Upper lobe of left lung (tissue), 6 donors: ENCODE measurements around the gene OR2K2. TPM values are rescaled to one million over a fixed set of nuclear protein-coding genes. Genes with fewer than 3 reads are reported as not detected.

ENCODE experiments used
- ATAC-seq, 2 donors: fragments of 200-7000 bp; cut with Tn5 transposase; one replicate each; pipeline ENCODE4 v1.9.1; 2022; ENCODE audit warnings: mild to moderate bottlenecking in 2 of 2, moderate library complexity in 2 of 2; ENCODE audit not compliant: low FRiP score in 2 of 2
- DNase-seq, 2 donors: peaks; one replicate each; pipeline ENCODE4 v3.0.0-alpha.2; 2019 to 2020
- H3K27ac ChIP-seq, 4 donors: fragments of 200-600 bp; sonication (generic); one replicate each; pipeline ENCODE4 v1.5.1; 2016 to 2019
- H3K27me3 ChIP-seq, 4 donors: fragments of 200-600 bp; sonication (generic); one replicate each; pipeline ENCODE4 v1.5.1; 2017 to 2019
- H3K36me3 ChIP-seq, 4 donors: fragments of 200-600 bp; sonication (generic); one replicate each; pipeline ENCODE4 v1.5.1; 2016 to 2019
- H3K4me1 ChIP-seq, 4 donors: fragments of 200-600 bp; sonication (generic); one replicate each; pipeline ENCODE4 v1.5.1; 2018 to 2019
- H3K4me3 ChIP-seq, 4 donors: fragments of 200-600 bp; sonication (generic); one replicate each; pipeline ENCODE4 v1.5.1; 2017 to 2019; ENCODE audit warnings: mild to moderate bottlenecking in 2 of 4, moderate library complexity in 1 of 4
- H3K9me3 ChIP-seq, 4 donors: fragments of 200-600 bp; sonication (generic); one replicate each; pipeline ENCODE4 v1.5.1; 2018 to 2019
- EP300 ChIP-seq, 4 donors: sonication (generic); formaldehyde crosslinking; IDR thresholded peaks; one replicate each; pipeline ENCODE4 v1.5.1; 2017; ENCODE audit warnings: antibody characterized with exemption in 4 of 4, control low read depth in 2 of 4
- POLR2A ChIP-seq, 4 donors: fragments of 450-650 bp; IDR thresholded peaks; one replicate each; pipeline ENCODE4 v1.5.1; 2016 to 2017; ENCODE audit warnings: antibody characterized with exemption in 4 of 4, mild to moderate bottlenecking in 2 of 4
- POLR2AphosphoS5 ChIP-seq, 2 donors: sonication (generic); formaldehyde crosslinking; IDR thresholded peaks; one replicate each; pipeline ENCODE4 v1.5.1; 2017; ENCODE audit warnings: antibody characterized with exemption in 2 of 2
- WGBS, 2 donors: methylation state at CpG; one replicate each; pipeline ENCODE4 v1.1.5; 2017 to 2018; 5-methylcytosine and 5-hydroxymethylcytosine counted together
- total RNA-seq, 6 donors: library from RNA; depleted of rRNA in 4 of 6; stranded (reverse); fragments of >200 nt in 4 of 6; gene quantifications; one replicate each; pipeline versions ENCODE4 v1.1.0 to v1.2.1, GENCODE V29; 2016 to 2021
- TF ChIP-seq, protein P1 (sequence below), 6 experiments: fragments of 450-650 bp in 4 of 6; fragments of 200-600 bp in 2 of 6; sonication (generic) in 2 of 6; IDR thresholded peaks; one replicate each; pipeline ENCODE4 v1.5.1; 2016 to 2019; ENCODE audit warnings: antibody characterized with exemption in 6 of 6
- donor health status: DM: no; HTN: no; CAD: no; lungs with moderate emphysema.
- donor health status: DM: no; HTN: yes; CAD: no; lungs with severe emphysema.

Gene OR2K2
- total RNA-seq, 6 donors from 2014 or later = not detected

DNA sequence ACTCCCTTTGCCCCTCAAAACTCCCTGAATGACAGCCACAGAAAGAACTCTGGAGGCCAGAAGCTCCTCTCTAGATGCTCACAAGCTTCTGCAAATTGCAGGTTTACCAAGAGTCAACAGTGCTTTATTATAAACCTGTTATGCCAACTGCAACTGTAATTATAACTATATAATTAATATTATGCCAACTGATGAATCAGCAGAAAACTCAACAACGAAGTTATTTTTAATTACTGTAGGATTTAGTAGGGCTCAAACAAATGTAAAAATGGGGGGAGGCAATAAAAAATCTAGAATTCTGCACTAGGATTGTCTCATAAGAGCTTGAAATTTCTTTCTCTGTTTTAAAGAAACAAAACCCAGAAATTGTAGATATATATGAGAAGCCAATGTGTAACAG, 37.0 kb upstream of the OR2K2 start:
- DNase-seq = no peak
- H3K9me3 ChIP-seq = no peaks in the 10 kb centered on the region
- H3K27me3 ChIP-seq = no peaks in the 10 kb centered on the region
- WGBS, 2 donors = 83 to 90% methylated on average over 1 of the region's 1 CpG
- H3K36me3 ChIP-seq = peaks cover 54 to 94% (median 74%) of the 10 kb centered on the region in 4 donors
- no peak overlapping the region for H3K27ac ChIP-seq
- TF ChIP-seq, protein P1, sequence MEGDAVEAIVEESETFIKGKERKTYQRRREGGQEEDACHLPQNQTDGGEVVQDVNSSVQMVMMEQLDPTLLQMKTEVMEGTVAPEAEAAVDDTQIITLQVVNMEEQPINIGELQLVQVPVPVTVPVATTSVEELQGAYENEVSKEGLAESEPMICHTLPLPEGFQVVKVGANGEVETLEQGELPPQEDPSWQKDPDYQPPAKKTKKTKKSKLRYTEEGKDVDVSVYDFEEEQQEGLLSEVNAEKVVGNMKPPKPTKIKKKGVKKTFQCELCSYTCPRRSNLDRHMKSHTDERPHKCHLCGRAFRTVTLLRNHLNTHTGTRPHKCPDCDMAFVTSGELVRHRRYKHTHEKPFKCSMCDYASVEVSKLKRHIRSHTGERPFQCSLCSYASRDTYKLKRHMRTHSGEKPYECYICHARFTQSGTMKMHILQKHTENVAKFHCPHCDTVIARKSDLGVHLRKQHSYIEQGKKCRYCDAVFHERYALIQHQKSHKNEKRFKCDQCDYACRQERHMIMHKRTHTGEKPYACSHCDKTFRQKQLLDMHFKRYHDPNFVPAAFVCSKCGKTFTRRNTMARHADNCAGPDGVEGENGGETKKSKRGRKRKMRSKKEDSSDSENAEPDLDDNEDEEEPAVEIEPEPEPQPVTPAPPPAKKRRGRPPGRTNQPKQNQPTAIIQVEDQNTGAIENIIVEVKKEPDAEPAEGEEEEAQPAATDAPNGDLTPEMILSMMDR (IDR thresholded peaks at IDR 0.05) = no peak
- TF ChIP-seq POLR2A (IDR thresholded peaks at IDR 0.05) = no peak
- TF ChIP-seq EP300 (IDR thresholded peaks at IDR 0.05) = no peak
- no peak for TF ChIP-seq POLR2AphosphoS5 (IDR thresholded peaks at IDR 0.05)
- H3K4me1 ChIP-seq = no peaks in the 10 kb centered on the region
- no peak for ATAC-seq
- H3K4me3 ChIP-seq = no peak overlapping the region

- H3K4me1 ChIP-seq = no peaks in the 10 kb centered on the region
- ATAC-seq (no peak), DNase-seq (no peak)
- WGBS, 2 donors = 70 to 82% methylated on average over 5 of the region's 5 CpGs
- H3K27ac ChIP-seq = no peak overlapping the region
- TF ChIP-seq EP300 (IDR thresholded peaks at IDR 0.05) = no peak
- no peak for TF ChIP-seq POLR2A (IDR thresholded peaks at IDR 0.05)
- TF ChIP-seq POLR2AphosphoS5 (IDR thresholded peaks at IDR 0.05) = no peak
- TF ChIP-seq, protein P1 (IDR thresholded peaks at IDR 0.05) = no peak
- no peaks in the 10 kb centered on the region for H3K27me3 ChIP-seq
- H3K36me3 ChIP-seq = peaks cover 18 to 69% (median 33%) of the 10 kb centered on the region in 4 donors
- no peak overlapping the region for H3K4me3 ChIP-seq
- no peaks in the 10 kb centered on the region for H3K9me3 ChIP-seq
Observed at GRCh38 chr9:111362526-111362925, 32.5 kb upstream of the OR2K2 start.

- TF ChIP-seq, protein P1 (IDR thresholded peaks at IDR 0.05) = no peak
- no peak for TF ChIP-seq POLR2AphosphoS5 (IDR thresholded peaks at IDR 0.05)
- no peak for TF ChIP-seq POLR2A (IDR thresholded peaks at IDR 0.05)
- 97 to 100% methylated on average over 2 of the region's 2 CpGs for WGBS, 2 donors
- no peak for ATAC-seq
Observed at GRCh38 chr9:111360881-111361280, 30.9 kb upstream of the OR2K2 start.

DNA sequence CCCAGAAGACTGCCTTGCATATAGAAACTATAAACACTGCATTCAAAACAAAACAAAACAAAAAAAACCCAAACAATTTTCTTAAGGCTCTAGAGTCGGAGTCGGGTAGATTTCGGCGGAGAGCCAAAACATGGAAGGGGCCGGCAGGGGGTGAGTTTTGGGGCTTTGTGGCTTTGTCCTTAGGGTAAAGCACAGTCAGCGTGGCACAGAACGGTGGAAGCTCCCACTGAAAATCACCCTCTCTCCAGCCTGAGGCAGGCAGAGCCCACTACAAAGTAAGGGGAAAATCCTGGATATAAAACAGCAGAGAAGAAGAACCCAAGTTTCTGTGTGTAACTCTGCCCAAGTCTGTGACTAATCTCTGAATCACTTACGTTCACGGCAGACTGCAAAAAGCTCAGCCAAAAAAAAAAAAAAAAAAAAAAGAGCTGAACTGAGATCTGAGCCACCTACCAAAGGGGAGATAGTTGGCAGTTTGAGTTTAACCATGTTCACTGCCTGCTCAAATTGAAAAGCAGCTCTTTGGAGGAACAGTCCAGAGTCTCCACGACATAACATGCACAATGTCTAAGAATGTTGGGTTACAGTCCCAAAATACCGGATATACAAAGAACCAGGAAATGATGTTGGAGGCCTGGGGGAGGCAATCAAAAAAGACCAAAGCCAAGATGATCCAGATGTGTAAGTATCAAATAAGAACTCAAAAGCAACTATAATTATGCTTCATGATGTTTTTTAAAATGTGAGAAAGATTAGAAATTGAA, 26.6 kb upstream of the OR2K2 start:
- Histone ChIP-seq H3K27ac (no peak overlapping the region), H3K4me3 (no peak overlapping the region), H3K9me3 (no peaks in the 10 kb centered on the region), H3K36me3 (peaks cover 0 to 19% (median 0%) of the 10 kb centered on the region in 4 donors), H3K4me1 (no peaks in the 10 kb centered on the region), H3K27me3 (no peaks in the 10 kb centered on the region)
- TF ChIP-seq, protein P1 (IDR thresholded peaks at IDR 0.05) = no peak
- no peak for TF ChIP-seq POLR2A (IDR thresholded peaks at IDR 0.05)
- no peak for TF ChIP-seq EP300 (IDR thresholded peaks at IDR 0.05)
- no peak for TF ChIP-seq POLR2AphosphoS5 (IDR thresholded peaks at IDR 0.05)
- peak in 1 of 2 donors; percentile 87 for ATAC-seq
- no peak for DNase-seq
- 68 to 72% methylated on average over 11 of the region's 11 CpGs for WGBS, 2 donors

More at GRCh38 chr9:111360881-111361280, 30.9 kb upstream of the OR2K2 start:
- peaks cover 7 to 53% (median 23%) of the 10 kb centered on the region in 4 donors for H3K36me3 ChIP-seq
- H3K27me3 ChIP-seq = no peaks in the 10 kb centered on the region
- no peak overlapping the region for H3K27ac ChIP-seq
- no peaks in the 10 kb centered on the region for H3K4me1 ChIP-seq
- no peak overlapping the region for H3K4me3 ChIP-seq
- no peaks in the 10 kb centered on the region for H3K9me3 ChIP-seq
- DNase-seq = no peak

DNA sequence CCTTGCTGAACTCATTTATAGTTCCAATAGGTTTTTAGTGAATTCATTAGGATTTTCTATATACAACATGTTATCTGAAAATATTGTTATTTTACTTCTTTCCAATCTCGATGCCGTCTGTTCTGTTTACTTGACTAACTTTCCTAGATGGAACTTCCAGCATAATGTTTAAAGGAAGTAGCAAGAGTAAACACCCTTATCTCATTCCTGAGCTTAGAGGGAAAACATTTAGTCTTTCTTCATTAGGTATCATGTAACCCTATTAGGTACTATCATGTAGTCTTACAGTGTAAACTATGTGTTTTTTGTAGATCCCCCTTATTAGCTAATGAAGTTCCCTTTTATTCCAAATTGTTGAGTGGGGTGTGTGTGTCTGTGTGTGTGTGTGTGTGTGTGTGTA, 22.5 kb upstream of the OR2K2 start:
- Histone ChIP-seq H3K27ac (no peak overlapping the region), H3K4me3 (no peak overlapping the region), H3K36me3 (no peaks in the 10 kb centered on the region), H3K27me3 (no peaks in the 10 kb centered on the region), H3K4me1 (no peaks in the 10 kb centered on the region), H3K9me3 (no peaks in the 10 kb centered on the region)
- DNase-seq (no peak), ATAC-seq (no peak)
- TF ChIP-seq POLR2AphosphoS5 (IDR thresholded peaks at IDR 0.05) (no peak), POLR2A (IDR thresholded peaks at IDR 0.05) (no peak), EP300 (IDR thresholded peaks at IDR 0.05) (no peak)
- TF ChIP-seq, protein P1 (IDR thresholded peaks at IDR 0.05) = no peak
- WGBS, 2 donors = 26 to 35% methylated on average over 2 of the region's 2 CpGs
